Measurements from ENCODE around the gene CCZ1. TPM values are rescaled to one million over a fixed set of nuclear protein-coding genes. Genes with fewer than 3 reads are reported as not detected.
"Not testable (repeated sequence)": the region's sequence is repeated elsewhere in the genome, so short reads cannot be mapped to it uniquely, and the experiment has no call there.

Gene CCZ1
- total RNA-seq, 2 donors from 2014 or later: 40.6 to 46.9 TPM

DNA sequence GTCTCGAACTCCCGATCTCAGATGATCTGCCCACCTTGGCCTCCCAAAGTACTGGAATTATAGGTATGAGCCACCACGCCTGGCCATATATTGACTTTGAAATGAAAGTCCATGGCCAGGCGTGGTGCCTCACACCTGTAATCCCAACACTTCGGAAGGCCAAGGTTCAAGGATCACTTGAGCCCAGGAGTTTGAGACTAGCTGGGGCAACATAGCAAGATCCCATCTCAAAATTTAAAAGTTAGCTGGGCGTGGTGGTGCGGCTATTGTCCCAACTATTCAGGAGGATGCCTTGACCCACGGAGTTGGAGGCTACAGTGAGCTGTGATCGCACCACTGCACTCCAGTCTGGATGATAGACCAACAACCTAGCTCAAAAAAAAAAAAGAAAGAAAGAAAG is 6.0 kb upstream of the CCZ1 start:
- no peaks in the 10 kb centered on the region for H3K9me3 ChIP-seq
- H3K4me1 ChIP-seq (replicated peaks): no peaks in the 10 kb centered on the region
- H3K4me3 ChIP-seq: no peak overlapping the region
- TF ChIP-seq POLR2AphosphoS5 (IDR thresholded peaks at IDR 0.05) (no peak), CTCF (IDR thresholded peaks at IDR 0.05) (no peak), POLR2A (IDR thresholded peaks at IDR 0.05) (no peak)
- DNase-seq (ENCODE audit: low spot score): no peak
- no peaks in the 10 kb centered on the region for H3K27me3 ChIP-seq (replicated peaks; ENCODE audit: insufficient read depth)
- intact Hi-C loops (cut with DNase I): no loop called here
- 97% methylated on average over 9 of the region's 9 CpGs for WGBS
- H3K27ac ChIP-seq: no peak overlapping the region
- no peaks in the 10 kb centered on the region for H3K36me3 ChIP-seq

DNA sequence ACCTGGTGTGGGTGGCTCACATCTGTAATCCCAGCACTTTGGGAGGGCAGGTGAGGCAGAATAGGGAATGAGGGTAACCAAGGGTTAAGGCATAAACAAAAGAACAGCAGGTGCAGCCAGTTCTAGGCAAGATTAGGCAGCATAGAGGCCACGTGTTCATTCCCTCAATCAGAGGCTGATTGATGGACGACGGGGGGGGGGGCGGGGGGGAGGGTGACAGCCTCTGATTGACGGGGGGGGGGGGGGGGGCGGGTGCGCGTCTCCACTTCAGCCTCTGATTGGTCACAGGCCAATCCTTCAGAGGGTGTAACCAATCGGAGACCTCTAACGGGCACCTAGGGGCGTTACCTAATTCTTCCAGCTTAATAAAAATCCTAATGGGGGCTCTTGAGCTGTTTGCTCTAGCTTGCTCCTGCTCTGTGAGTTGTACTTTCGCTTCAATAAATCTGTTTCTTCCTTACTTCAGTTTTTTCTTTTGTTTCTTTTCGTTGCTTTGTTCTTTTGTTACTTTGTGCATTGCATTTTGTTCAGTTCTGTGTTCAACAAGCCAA is 1.1 kb upstream of the CCZ1 start:
- WGBS: 55% methylated on average over 11 of the region's 13 CpGs
- H3K9me3 ChIP-seq; intact Hi-C loops (cut with DNase I): not testable (repeated sequence)

GRCh38 chr7:5903002-5903401 is 4.5 kb downstream of the CCZ1 start:
- intact Hi-C loops (cut with DNase I); H3K27ac ChIP-seq; H3K36me3 ChIP-seq; H3K4me1 ChIP-seq (replicated peaks); H3K27me3 ChIP-seq (replicated peaks; ENCODE audit: insufficient read depth); H3K4me3 ChIP-seq; DNase-seq (ENCODE audit: low spot score); H3K9me3 ChIP-seq: not testable (repeated sequence)
- WGBS: 56% methylated on average over 6 of the region's 6 CpGs

More for the DNA sequence above, 1.1 kb upstream of the CCZ1 start:
- not testable (repeated sequence) for H3K4me1 ChIP-seq (replicated peaks); H3K4me3 ChIP-seq; H3K27me3 ChIP-seq (replicated peaks; ENCODE audit: insufficient read depth); DNase-seq (ENCODE audit: low spot score); H3K36me3 ChIP-seq; H3K27ac ChIP-seq

GRCh38 chr7:5904726-5905125 is 6.2 kb downstream of the CCZ1 start:
- H3K4me3 ChIP-seq; H3K27me3 ChIP-seq (replicated peaks; ENCODE audit: insufficient read depth); H3K36me3 ChIP-seq; H3K4me1 ChIP-seq (replicated peaks); DNase-seq (ENCODE audit: low spot score); intact Hi-C loops (cut with DNase I); H3K27ac ChIP-seq; H3K9me3 ChIP-seq: not testable (repeated sequence)
- 85% methylated on average over 5 of the region's 5 CpGs for WGBS

- intact Hi-C loops (cut with DNase I); H3K36me3 ChIP-seq; H3K9me3 ChIP-seq; DNase-seq (ENCODE audit: low spot score); H3K4me3 ChIP-seq; H3K4me1 ChIP-seq (replicated peaks); H3K27me3 ChIP-seq (replicated peaks; ENCODE audit: insufficient read depth); H3K27ac ChIP-seq: not testable (repeated sequence)
- 92% methylated on average over 6 of the region's 6 CpGs for WGBS
Observed at GRCh38 chr7:5908835-5909234, 10.3 kb downstream of the CCZ1 start.

DNA sequence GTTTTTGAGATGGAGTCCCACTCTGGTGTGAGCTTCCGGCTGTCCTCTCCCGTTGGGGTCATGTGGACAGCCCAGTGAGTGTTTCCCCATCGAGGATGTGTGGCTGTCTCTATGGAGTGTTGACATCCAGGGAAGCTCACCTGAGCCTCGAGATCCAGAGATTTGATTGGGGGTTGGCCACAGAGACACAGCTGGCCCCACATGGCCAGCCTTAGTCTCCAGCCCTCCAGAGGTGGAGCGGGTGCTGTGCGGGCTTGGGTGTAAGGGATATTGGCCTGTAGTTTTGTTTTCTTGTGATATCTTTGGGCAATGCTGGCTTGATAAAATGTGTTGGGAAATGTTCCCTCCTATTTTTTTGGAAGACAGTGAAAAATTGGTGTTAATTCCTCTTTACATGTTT is 18.0 kb downstream of the CCZ1 start:
- H3K36me3 ChIP-seq; H3K27me3 ChIP-seq (replicated peaks; ENCODE audit: insufficient read depth); intact Hi-C loops (cut with DNase I); H3K4me1 ChIP-seq (replicated peaks); H3K4me3 ChIP-seq; DNase-seq (ENCODE audit: low spot score); H3K27ac ChIP-seq; H3K9me3 ChIP-seq: not testable (repeated sequence)
- 88% methylated on average over 4 of the region's 6 CpGs for WGBS

GRCh38 chr7:5924180-5924579 is 25.6 kb downstream of the CCZ1 start:
- H3K9me3 ChIP-seq; H3K27ac ChIP-seq; DNase-seq (ENCODE audit: low spot score); H3K36me3 ChIP-seq; intact Hi-C loops (cut with DNase I); H3K27me3 ChIP-seq (replicated peaks; ENCODE audit: insufficient read depth); H3K4me3 ChIP-seq; H3K4me1 ChIP-seq (replicated peaks): not testable (repeated sequence)
- 100% methylated on average over 2 of the region's 2 CpGs for WGBS

- H3K36me3 ChIP-seq; DNase-seq (ENCODE audit: low spot score); H3K27me3 ChIP-seq (replicated peaks; ENCODE audit: insufficient read depth); H3K27ac ChIP-seq; H3K9me3 ChIP-seq; H3K4me1 ChIP-seq (replicated peaks); H3K4me3 ChIP-seq; intact Hi-C loops (cut with DNase I): not testable (repeated sequence)
- no CpG with 5 or more reads among the region's 12 CpGs for WGBS
Observed at GRCh38 chr7:5924630-5925029, 26.1 kb downstream of the CCZ1 start.

DNA sequence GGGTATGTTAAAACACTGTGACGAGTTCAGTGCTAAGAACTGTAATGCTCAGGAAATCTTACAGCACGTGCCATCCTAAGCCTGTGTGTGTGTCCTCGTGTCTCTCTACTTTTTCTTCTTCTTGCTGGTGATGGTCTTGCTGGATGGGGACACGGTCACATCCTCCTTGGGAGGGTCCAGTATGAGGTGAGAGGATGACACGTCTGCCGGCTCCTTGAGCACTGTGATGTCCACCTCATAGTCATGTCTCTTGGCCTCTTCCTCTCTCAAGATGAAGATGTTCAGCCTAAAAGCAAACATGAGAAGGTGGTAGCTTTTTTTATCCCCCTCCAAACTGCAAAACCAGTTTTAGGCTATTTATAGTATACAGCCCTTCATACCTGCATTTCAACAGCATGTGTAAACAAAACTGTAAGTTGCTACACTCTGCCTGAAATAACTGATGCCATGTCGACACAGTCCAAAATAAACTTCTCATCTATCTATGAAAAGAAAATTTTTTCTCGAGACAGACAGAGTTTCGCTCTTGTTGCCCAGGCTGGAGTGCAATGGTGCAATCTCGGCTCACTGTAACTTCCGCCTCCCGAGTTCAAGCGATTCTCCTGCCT is 27.8 kb downstream of the CCZ1 start:
- H3K9me3 ChIP-seq; H3K4me3 ChIP-seq; intact Hi-C loops (cut with DNase I); H3K36me3 ChIP-seq; H3K27ac ChIP-seq; H3K27me3 ChIP-seq (replicated peaks; ENCODE audit: insufficient read depth); DNase-seq (ENCODE audit: low spot score); H3K4me1 ChIP-seq (replicated peaks): not testable (repeated sequence)
- WGBS: no CpG with 5 or more reads among the region's 13 CpGs

DNA sequence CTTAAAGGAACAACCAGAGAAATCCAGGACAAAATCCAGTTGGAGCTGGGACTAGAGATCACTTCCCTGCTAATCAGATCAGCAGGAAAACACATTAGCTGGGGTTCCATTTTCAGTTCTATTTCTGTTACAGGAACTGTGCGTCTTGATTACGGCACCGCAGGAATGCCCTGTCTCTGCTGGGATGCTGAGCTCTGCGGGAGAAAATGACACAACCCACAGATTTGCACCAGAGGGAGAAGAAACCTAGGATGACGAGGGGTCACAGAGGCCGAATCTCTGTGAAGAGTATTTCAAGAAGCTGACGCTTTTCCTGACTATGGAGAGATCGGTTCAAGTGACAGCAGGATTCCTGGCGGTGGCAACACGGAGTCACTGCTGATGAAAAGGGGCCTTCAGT is 31.8 kb downstream of the CCZ1 start:
- H3K4me1 ChIP-seq (replicated peaks); DNase-seq (ENCODE audit: low spot score); H3K27me3 ChIP-seq (replicated peaks; ENCODE audit: insufficient read depth); H3K9me3 ChIP-seq; intact Hi-C loops (cut with DNase I); H3K27ac ChIP-seq; H3K36me3 ChIP-seq; H3K4me3 ChIP-seq: not testable (repeated sequence)
- no CpG with 5 or more reads among the region's 10 CpGs for WGBS

- H3K4me3 ChIP-seq; intact Hi-C loops (cut with DNase I); H3K4me1 ChIP-seq (replicated peaks); H3K36me3 ChIP-seq; H3K27ac ChIP-seq; H3K27me3 ChIP-seq (replicated peaks; ENCODE audit: insufficient read depth); DNase-seq (ENCODE audit: low spot score); H3K9me3 ChIP-seq: not testable (repeated sequence)
- 97% methylated on average over 14 of the region's 14 CpGs for WGBS
Observed at GRCh38 chr7:5931250-5931649, 32.7 kb downstream of the CCZ1 start.
